ENCODE measurements around the gene UBASH3A.

DNA sequence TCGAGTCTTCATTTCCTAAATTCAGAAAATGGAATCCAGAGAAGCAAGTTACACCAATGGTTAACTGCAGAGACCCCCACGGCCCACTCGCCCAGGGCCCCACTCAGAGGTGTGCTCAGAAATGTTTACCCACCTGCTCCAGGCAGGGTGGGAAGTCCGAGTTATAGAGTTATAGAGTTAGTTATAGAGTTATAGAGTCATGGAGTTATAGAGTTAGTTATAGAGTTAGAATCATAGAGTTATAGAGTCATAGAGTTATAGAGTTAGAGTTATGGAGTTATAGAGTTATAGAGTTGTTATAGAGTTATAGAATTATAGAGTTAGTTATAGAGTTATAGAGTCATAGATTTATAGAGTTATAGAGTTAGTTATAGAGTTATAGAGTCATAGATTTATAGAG is 31.7 kb downstream of the UBASH3A start:
- TF ChIP-seq CTCF (IDR thresholded peaks at IDR 0.05), result no peak
- no peak for TF ChIP-seq POLR2A (IDR thresholded peaks at IDR 0.05)
